Heart left ventricle (tissue), 16 donors: Measurements from ENCODE around the gene LAMA3. TPM values are rescaled to one million over a fixed set of nuclear protein-coding genes. Genes with fewer than 3 reads are reported as not detected.
A peak's percentile ranks its signal among the peaks of the same experiment; 100 is the strongest.

Source experiments
- ATAC-seq, 4 donors: fragments of 200-7000 bp; cut with Tn5 transposase; one replicate each; pipeline ENCODE4 v1.9.1; 2020 to 2022; ENCODE audit warnings: moderate library complexity in 4 of 4, mild to moderate bottlenecking in 3 of 4, moderate number of reproducible peaks in 1 of 4
- DNase-seq, 5 donors: peaks; one replicate each; pipeline ENCODE4 v3.0.0-alpha.2; 2020
- H3K27ac ChIP-seq, 12 donors: fragments of 200-600 bp; sonication (generic) in 4 of 12; one replicate each; pipeline versions ENCODE4 v1.5.0 to v1.8.0; 2016 to 2022; ENCODE audit warnings: mild to moderate bottlenecking in 2 of 12
- H3K27me3 ChIP-seq, 9 donors: fragments of 200-600 bp; sonication (generic) in 2 of 9; one replicate each; pipeline versions ENCODE4 v1.5.1 to v1.8.0; 2016 to 2022; ENCODE audit warnings: mild to moderate bottlenecking in 3 of 9
- H3K36me3 ChIP-seq, 9 donors: fragments of 200-600 bp; sonication (generic) in 2 of 9; one replicate each; pipeline versions ENCODE4 v1.5.0 to v1.8.0; 2018 to 2022; ENCODE audit warnings: mild to moderate bottlenecking in 2 of 9
- H3K4me1 ChIP-seq, 12 donors: fragments of 200-600 bp; sonication (generic) in 4 of 12; one replicate each; pipeline versions ENCODE4 v1.5.0 to v1.8.0; 2016 to 2022; ENCODE audit warnings: mild to moderate bottlenecking in 3 of 12
- H3K4me3 ChIP-seq, 12 donors: fragments of 200-600 bp; sonication (generic) in 4 of 12; one replicate each; pipeline versions ENCODE4 v1.5.0 to v1.8.0; 2017 to 2022; ENCODE audit warnings: mild to moderate bottlenecking in 9 of 12, moderate library complexity in 4 of 12
- H3K9me3 ChIP-seq, 12 donors: fragments of 200-600 bp; sonication (generic) in 4 of 12; one replicate each; pipeline versions ENCODE4 v1.5.0 to v1.8.0; 2016 to 2022; ENCODE audit warnings: mild to moderate bottlenecking in 1 of 12
- CTCF ChIP-seq, 12 donors: fragments of 200-600 bp; sonication (generic) in 4 of 12; IDR thresholded peaks; one replicate each; pipeline versions ENCODE4 v1.5.0 to v1.8.0; 2018 to 2022; ENCODE audit warnings: antibody characterized with exemption in 12 of 12, mild to moderate bottlenecking in 5 of 12
- POLR2A ChIP-seq, 2 donors: fragments of 450-650 bp; IDR thresholded peaks; one replicate each; pipeline ENCODE4 v1.6.1; 2017; ENCODE audit warnings: antibody characterized with exemption in 2 of 2, mild to moderate bottlenecking in 2 of 2, moderate library complexity in 2 of 2
- WGBS, 4 donors: extraction: QIAGEN DNeasy Blood & Tissue Kit in 2 of 4; methylation state at CpG; one replicate each; pipeline versions ENCODE4 v1.1.5 to v1.1.7; 2013 to 2018; 5-methylcytosine and 5-hydroxymethylcytosine counted together
- intact Hi-C, 10 donors: fragments of 100-400 bp; cut with DNase I; formaldehyde crosslinking; loops; one replicate each; pipeline versions ENCODE4 v1.11.1 to v1.14.2; 2022
- polyA plus RNA-seq, 2 donors: library from polyadenylated mRNA; stranded (reverse); fragments of 200-250 nt; gene quantifications; one replicate each; pipeline ENCODE4 v1.2.3, GENCODE V29; 2013
- total RNA-seq, 9 donors: library from RNA; depleted of rRNA in 2 of 9; stranded (reverse); fragments of >200 nt in 2 of 9; fragmentation: NEBNext Ultra II Directional in 3 of 9; extraction: Animal tissue kit (Norgen Biotek cat#: 25700) in 3 of 9; gene quantifications; one replicate each; pipeline versions ENCODE4 v1.1.0 to v1.2.4, GENCODE V29; 2016 to 2023
- donor health status: ischemic (EF 13 %, LVEDD 7.1; RV severe dilation, severe dysfunction).
- donor health status: healthy with polysubstance abuse.
- donor health status: DM: no; HTN: yes; CAD: no.
- donor health status: DM: no; HTN: no; CAD: no.
- donor health status: ischemic (EF 25% LVEDD 6.9; RV normal size, moderate dysfunction).
- donor health status: ischemic (EF 25% LVEDD 5.7; RV mildly dilated, moderate dysfunction).
- donor health status: healthy.
- donor health status: DM: yes; HTN: yes; CAD: no.
- donor health status: ischemic (EF 35%, LVEDD 5.7; RV mildly dilated, moderate dysfunction).
- donor health status: nonischemic (EF 11% LVEDD 7.7; RV severe dilation, severe dysfunction).
- donor health status: DM: yes; HTN: yes; CAD: no.
- donor health status: PGD.
- donor health status: ischemic (EF 29% LVEDD 5.4; RV normal size, mild dysfunction).
- donor health status: nonischemic (EF 23%, LVEDD 6.1; RV moderate dilation, normal function).

LAMA3 gene
- total and polyA plus RNA-seq, 11 donors, result 1.2 to 6.6 (median 3.2) TPM

- Histone ChIP-seq H3K9me3 (no peaks in the 10 kb centered on the region), H3K4me1 (peaks cover 0 to 29% (median 5%) of the 10 kb centered on the region in 12 donors), H3K27me3 (no peaks in the 10 kb centered on the region), H3K36me3 (no peaks in the 10 kb centered on the region), H3K4me3 (no peak overlapping the region), H3K27ac (no peak overlapping the region)
- TF ChIP-seq POLR2A (IDR thresholded peaks at IDR 0.05) (no peak), CTCF (IDR thresholded peaks at IDR 0.05) (no peak)
- intact Hi-C loops, result loop anchor here in 1 of 10 donors (5.0 kb wide), 1 partner anchor 43 kb away; no protein-coding TSS in a partner anchor
- 64 to 78% (median 66%) methylated on average over 4 of the region's 4 CpGs for WGBS, 4 donors
- DNase-seq, result no peak
- ATAC-seq, result peak in 2 of 4 donors; percentile 12 to 41
Measured at GRCh38 chr18:23669804-23670405, 19.3 kb upstream of the LAMA3 start.

GRCh38 chr18:23671564-23671963 lies 17.7 kb upstream of the LAMA3 start:
- Histone ChIP-seq H3K36me3 (no peaks in the 10 kb centered on the region), H3K9me3 (peaks cover 0 to 4% (median 0%) of the 10 kb centered on the region in 12 donors), H3K4me3 (no peak overlapping the region), H3K27me3 (no peaks in the 10 kb centered on the region), H3K4me1 (peaks cover 0 to 29% (median 5%) of the 10 kb centered on the region in 12 donors), H3K27ac (peak overlapping the region in 2 of 12 donors; percentile 26 to 41)
- ATAC-seq, result peak; percentile 22 to 91 (median 84)
- peak in 4 of 5 donors; percentile 26 to 63 (median 48) for DNase-seq
- intact Hi-C loops, result no loop called here
- WGBS, 4 donors, result 31 to 65% (median 51%) methylated on average over 1 of the region's 1 CpG
- TF ChIP-seq POLR2A (IDR thresholded peaks at IDR 0.05) (no peak), CTCF (IDR thresholded peaks at IDR 0.05) (no peak)

- WGBS, 4 donors, result 85 to 88% (median 86%) methylated on average over 1 of the region's 1 CpG
- no peak for ATAC-seq
- TF ChIP-seq CTCF (IDR thresholded peaks at IDR 0.05) (no peak), POLR2A (IDR thresholded peaks at IDR 0.05) (no peak)
- Histone ChIP-seq H3K27ac (no peak overlapping the region), H3K27me3 (no peaks in the 10 kb centered on the region), H3K4me1 (peaks cover 0 to 26% (median 5%) of the 10 kb centered on the region in 12 donors), H3K4me3 (no peak overlapping the region), H3K9me3 (peaks cover 0 to 4% (median 0%) of the 10 kb centered on the region in 12 donors), H3K36me3 (no peaks in the 10 kb centered on the region)
- intact Hi-C loops, result no loop called here
- no peak for DNase-seq
Measured at GRCh38 chr18:23673725-23674124, 15.5 kb upstream of the LAMA3 start.

GRCh38 chr18:23675236-23675635 lies 14.0 kb upstream of the LAMA3 start:
- Histone ChIP-seq H3K27ac (peak overlapping the region in 4 of 12 donors; percentile 13 to 70 (median 24)), H3K4me3 (no peak overlapping the region)
- peak in 1 of 4 donors; percentile 29 for ATAC-seq

More at GRCh38 chr18:23675236-23675635, 14.0 kb upstream of the LAMA3 start:
- peaks cover 0 to 11% (median 0%) of the 10 kb centered on the region in 12 donors for H3K4me1 ChIP-seq
- no peak for TF ChIP-seq POLR2A (IDR thresholded peaks at IDR 0.05)
- no peak for TF ChIP-seq CTCF (IDR thresholded peaks at IDR 0.05)
- intact Hi-C loops, result no loop called here
- no peaks in the 10 kb centered on the region for H3K36me3 ChIP-seq
- DNase-seq, result no peak
- H3K27me3 ChIP-seq, result no peaks in the 10 kb centered on the region
- peaks cover 0 to 4% (median 0%) of the 10 kb centered on the region in 12 donors for H3K9me3 ChIP-seq
